GM19438 (cell line): ENCODE results near the gene SNX5.

Source experiments
- ATAC-seq: cut with Tn5 transposase; IDR thresholded peaks from one replicate; pipeline ENCODE4 v1.9.1; 2021; ENCODE audit warnings: low read depth; ENCODE audit not compliant: unreplicated experiment

Gene SNX5

DNA sequence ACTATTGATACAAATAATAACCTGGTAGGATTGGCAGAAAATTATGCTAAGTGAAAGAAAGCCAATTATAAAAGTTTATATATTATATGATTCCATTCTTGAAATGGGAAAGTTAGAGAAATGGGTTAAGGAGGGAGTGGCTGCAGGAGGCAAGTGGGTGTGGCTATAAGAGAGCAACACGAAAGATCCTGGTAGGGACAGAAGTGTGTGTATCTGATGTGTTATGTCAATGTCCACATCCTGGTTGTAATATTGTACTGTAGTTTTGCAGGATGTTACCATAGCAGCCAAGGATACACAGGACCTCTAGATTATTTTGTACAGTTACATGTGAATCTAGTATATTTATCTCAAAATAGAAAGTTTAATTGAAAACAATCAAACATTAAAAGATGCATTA lies 46.8 kb downstream of the SNX5 start:
- no peak for ATAC-seq

GRCh38 chr20:17919149-17919548 lies 49.4 kb downstream of the SNX5 start:
- no peak for ATAC-seq

DNA sequence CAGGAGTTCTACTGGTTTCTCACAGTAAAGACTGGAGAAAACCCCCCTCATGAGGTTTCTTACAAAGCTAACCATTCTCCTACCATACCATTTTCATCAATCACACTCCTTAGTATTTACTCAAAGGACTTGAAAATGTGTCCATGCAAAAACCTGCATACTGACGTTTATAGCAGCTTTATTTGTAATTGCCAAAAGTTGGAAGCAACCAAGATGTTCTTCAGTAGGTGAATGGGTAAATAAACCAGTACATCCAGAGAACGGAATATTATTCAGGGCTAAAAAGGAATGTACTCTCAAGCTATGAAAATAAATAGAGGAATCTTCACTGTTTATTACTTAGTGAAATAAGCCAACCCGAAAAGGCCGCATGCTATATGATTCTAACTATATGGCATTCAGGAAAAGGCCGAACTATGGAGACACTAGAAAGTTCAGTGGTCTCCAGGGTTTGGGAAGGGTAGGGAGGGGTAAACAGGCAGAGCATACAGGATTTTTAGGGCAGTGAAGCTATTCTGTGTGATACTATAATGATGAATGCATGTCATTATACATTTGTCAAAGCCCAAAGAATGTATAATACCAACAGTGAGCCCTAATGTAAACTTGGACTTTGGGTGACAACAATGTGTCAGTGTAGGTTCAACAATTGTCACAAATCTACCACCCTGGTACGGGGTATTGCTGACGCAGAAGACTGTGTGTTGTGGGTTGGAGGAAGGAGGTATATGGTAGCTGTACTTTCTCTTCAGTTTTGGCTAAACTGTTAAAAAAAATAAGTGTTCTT lies 50.6 kb downstream of the SNX5 start:
- ATAC-seq = no peak

GRCh38 chr20:17916433-17916891 lies 52.1 kb downstream of the SNX5 start:
- ATAC-seq = no peak

DNA sequence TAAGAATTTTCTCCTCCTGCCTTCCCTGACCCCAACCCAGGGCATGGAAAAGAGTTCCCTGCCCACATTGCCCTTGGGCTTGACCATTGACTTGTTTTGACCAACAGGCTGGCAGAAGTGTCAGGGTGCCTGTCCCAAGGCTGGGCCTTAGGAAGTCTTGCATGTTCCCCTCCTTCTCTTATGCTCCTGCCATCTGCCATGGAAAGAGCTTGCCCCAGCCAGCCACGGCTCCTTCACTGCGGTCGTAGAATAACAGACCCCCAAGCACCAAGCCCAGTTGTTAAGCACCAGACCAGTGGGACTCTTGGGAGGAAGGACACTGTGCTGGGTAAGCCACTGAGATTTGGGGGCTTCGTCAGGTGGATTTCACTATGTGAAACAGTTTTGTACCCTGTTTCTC lies 53.6 kb downstream of the SNX5 start:
- ATAC-seq = no peak

- no peak for ATAC-seq
These were observed 55.7 kb downstream of the SNX5 start for GRCh38 chr20:17912916-17913315.

DNA sequence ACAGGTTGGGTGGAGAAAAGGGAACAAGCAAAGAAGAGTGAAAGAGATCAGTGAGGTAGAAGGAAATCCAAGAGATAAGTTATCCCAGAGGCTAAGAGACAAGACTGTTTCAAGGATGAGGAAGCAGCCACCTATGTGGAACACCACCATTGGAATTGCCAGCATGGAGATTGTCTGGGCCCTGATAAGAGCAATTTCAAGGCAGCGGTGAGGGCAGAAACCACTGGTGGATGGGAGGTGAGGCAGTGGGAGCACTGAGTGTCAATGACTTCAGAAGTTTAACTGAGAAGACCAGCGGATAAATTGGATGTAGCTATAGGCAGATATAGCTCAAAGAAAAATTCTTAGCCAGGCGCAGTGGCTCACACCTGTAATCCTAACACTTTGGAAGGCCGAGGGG lies 56.7 kb downstream of the SNX5 start:
- ATAC-seq = no peak

DNA sequence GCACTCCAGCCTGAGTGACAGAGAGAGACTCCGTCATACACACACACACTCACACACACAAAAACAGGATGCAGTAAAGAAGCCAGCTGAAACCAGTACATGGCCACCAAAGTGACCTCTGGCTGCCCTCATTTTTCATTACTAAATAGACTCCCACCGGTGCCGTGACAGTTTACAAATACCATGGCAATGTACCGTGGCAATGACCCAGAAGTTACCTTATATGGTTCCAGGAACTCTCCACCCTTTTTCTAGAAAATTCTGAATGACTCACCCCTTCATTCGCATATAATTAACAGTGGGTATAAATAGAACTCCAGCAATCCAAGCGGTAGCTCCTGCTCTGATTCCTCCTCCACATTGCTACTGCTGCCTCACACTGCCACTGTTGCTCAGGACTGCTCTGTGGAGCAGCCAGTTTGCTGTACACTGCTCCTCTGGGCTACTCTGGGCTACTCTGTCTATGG lies 57.7 kb downstream of the SNX5 start:
- ATAC-seq = no peak

- no peak for ATAC-seq
These were observed 58.7 kb downstream of the SNX5 start for GRCh38 chr20:17909869-17910321.

DNA sequence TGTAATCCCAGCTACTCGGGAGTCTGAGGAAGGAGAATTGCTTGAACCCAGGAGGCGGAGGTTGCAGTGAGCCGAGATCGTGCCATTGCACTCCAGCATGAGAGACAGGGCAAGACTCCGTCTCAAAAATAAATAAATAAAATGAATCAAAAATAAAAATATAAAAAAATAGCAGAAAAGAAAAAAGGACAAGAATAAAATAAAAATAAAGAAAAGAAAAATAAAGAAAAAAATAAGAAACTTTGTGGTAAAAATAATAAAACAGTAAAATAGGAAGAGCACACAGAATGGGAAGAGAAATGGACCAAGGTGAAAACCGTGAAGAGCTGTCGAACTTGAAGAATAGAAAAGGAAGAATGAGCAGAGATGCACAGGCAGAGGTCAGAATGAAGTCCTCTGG lies 63.0 kb downstream of the SNX5 start:
- no peak for ATAC-seq

DNA sequence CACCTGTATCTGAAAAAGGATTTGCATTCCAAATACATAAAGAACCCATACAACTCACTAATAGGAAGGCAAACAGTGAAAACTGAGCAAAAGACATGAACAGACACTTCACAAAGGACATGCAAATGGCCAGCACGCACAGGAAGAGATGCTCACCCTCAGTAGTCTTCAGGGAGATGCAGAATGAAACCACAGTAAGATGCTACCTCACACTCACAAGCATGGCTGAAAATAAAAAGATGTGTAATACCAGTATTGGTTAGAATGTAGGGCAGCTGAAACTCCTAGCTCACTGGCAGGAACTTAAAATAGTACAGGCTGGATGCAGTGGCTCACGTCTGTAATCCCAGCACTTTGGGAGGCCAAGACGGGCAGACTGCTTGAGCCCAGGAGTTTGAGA lies 64.6 kb downstream of the SNX5 start:
- ATAC-seq = no peak

DNA sequence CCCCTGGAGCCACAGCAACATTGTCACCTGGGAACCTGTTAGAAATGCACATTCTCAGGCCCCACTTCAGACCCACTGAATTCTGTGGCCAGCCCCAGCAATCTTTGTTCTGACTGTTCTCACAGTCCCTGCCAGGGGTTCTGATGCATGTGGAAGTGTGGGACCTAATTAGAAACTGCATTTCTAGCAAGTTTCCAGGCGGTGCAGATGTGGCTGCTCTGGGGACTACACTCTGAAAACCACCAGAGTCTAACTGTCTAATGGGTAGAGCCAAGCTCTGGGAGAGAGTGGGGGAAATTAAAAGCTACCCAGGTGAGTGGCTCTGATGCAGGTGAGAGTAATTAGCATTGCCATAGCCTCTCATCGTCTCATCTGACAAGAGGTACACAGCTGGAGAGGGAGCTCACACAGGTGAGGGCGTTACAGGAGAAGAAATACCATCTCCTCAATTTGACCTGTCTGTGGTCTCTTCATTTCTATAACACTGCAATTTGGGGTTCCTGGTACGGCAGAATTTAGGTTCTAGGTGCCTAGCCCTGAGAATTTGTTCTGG lies 66.0 kb downstream of the SNX5 start:
- ATAC-seq = no peak

DNA sequence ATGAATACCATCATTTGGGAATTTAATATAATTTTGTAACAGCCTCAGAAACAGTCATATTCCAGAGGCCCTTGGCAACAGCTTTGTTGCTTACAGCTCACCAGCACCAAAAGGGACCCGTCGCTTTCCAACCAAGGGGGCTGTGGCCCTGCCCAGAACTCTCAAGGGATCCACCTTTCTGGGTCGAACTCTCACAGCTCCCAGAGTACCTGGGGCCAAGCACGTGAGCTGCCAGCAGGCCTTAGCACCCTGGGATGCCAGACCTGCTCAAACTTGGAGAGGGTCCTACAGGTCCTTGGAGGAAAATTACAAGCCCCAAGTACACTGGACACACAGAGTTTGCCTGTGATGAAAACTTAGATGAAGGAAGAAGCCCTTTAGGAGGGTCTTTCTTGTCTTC lies 66.6 kb downstream of the SNX5 start:
- ATAC-seq = no peak

DNA sequence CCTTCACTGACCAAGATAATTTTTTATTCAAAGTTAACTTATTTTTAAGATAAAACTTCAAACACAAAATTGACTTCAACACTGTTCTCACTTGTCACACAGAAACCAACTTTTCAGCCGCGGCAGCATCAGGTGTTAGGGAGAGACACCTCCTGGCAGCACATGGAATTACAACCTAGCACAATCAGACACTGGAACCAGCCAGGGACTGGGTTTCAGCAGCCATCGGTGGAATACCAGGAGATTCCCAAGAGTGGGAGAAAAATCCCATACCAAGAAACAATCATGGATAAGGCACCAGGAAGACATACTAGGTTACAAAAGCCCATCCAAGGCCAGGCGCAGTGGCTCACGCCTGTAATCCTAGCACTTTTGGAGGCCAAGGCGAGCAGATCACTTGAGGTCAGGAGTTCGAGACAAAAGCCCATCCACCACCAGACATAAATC lies 70.0 kb downstream of the SNX5 start:
- no peak for ATAC-seq

- no peak for ATAC-seq
These were observed 70.9 kb downstream of the SNX5 start for GRCh38 chr20:17897566-17898307.

DNA sequence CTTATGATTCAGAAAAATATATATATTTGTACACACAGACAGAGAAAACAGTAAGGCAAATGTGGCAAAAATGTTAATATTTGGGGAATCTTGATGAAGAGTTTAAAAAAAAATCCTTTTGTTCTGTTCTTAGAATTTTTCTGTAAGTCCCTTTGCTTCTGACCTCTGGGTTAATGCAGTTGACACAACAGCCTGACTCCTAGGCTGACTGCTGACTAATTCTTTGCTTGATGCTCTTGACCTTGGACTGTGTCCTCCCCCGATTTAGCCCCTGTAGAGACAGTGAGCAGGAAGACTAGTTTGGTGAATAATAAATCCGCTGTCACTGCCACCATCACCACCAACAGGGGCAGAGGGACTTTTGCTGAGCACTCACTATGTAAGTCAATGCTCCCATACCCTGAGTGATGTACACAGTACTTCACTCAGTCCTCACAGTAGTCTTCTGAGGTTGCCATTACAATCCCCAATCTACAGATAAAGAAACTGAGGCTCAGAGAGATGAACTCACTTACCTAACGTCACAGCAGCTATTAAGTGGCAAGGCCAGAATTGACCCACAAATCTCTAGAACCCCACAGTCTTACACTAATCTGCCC lies 71.7 kb downstream of the SNX5 start:
- ATAC-seq = no peak

GRCh38 chr20:17896193-17896723 lies 72.3 kb downstream of the SNX5 start:
- no peak for ATAC-seq

DNA sequence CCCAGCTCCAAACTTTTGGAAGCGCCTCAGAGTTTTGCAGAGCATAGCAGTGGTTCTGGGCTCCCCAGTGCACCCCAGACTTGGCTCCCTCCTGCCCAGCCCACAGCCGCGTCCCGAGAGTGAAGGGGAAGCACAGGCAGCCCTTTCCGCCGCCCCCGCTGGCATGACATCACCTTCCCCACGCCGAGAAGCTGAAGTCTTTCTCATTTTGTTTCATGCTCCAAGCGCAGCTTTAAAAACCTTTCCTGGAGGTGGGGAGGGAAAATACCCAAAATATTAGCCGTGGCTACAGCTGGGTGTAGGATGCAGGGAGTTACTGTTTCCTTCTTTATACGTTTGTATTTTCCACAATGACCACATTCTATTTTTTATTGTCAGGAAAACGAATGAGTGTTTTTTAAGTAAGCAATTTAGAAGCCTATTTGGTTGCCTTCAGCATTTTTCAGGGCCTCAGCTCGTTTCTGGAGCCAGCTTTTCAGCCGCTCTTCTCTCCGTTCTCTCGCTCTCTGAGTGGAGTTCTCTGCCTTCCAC lies 72.9 kb downstream of the SNX5 start:
- ATAC-seq = no peak

DNA sequence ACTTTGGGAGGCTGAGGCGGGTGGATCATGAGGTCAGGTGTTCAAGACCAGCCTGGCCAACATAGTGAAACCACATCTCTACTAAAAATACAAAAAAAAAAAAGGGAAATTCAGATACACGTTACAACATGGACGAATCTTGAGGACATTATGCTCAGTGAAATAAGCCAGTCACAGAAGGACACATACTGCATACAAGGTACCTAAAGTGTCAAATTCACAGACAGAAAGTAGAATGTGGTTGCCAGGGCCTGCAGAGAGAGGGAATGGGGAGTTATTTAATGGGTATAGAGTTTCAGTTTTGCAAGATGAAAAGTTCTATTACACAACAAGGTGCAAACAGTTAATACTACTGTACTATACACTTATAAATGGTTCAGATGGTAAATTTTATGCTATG lies 75.1 kb downstream of the SNX5 start:
- no peak for ATAC-seq

GRCh38 chr20:17892189-17892938 lies 76.2 kb downstream of the SNX5 start:
- ATAC-seq = no peak
